Testis (tissue), 3 donors: ENCODE results near the gene CELF2. TPM values are rescaled to one million over a fixed set of nuclear protein-coding genes. Genes with fewer than 3 reads are reported as not detected.

Experiments
- DNase-seq: peaks from one replicate; pipeline ENCODE4 v3.0.0-alpha.2; 2019
- H3K27ac ChIP-seq, 2 donors: fragments of 200-600 bp; sonication (generic); one replicate each; pipeline ENCODE4 v1.5.1; 2019
- H3K27me3 ChIP-seq: fragments of 200-600 bp; sonication (generic); one replicate; pipeline ENCODE4 v1.5.1; 2019
- H3K36me3 ChIP-seq: fragments of 200-600 bp; sonication (generic); one replicate; pipeline ENCODE4 v1.5.1; 2017; ENCODE audit warnings: low read depth; ENCODE audit errors: missing control alignments
- H3K4me1 ChIP-seq: fragments of 200-600 bp; sonication (generic); one replicate; pipeline ENCODE4 v1.5.1; 2019
- H3K4me3 ChIP-seq, 2 donors: fragments of 200-600 bp; sonication (generic); one replicate each; pipeline ENCODE4 v1.5.1; 2017 to 2019
- H3K9me3 ChIP-seq: fragments of 200-600 bp; sonication (generic); one replicate; pipeline ENCODE4 v1.5.1; 2017
- CTCF ChIP-seq, 3 experiments: fragments of 450-650 bp in 2 of 3; fragments of 200-600 bp in 1 of 3; sonication (generic) in 1 of 3; IDR thresholded peaks; one replicate each; pipeline ENCODE4 v1.5.1; 2016 to 2019; ENCODE audit warnings: antibody characterized with exemption in 3 of 3, mild to moderate bottlenecking in 2 of 3, moderate library complexity in 1 of 3
- POLR2A ChIP-seq: fragments of 450-650 bp; IDR thresholded peaks from one replicate; pipeline ENCODE4 v1.6.1; 2017; ENCODE audit warnings: antibody characterized with exemption, mild to moderate bottlenecking, moderate library complexity
- WGBS, 2 donors: methylation state at CpG; one replicate each; pipeline ENCODE4 v1.1.5; 2018; 5-methylcytosine and 5-hydroxymethylcytosine counted together
- intact Hi-C: fragments of 100-400 bp; cut with DNase I; formaldehyde crosslinking; loops from one replicate; pipeline ENCODE4 v1.15.1; 2023; ENCODE audit warnings: low total_unique reads
- polyA plus RNA-seq: library from polyadenylated mRNA; stranded (reverse); fragments of 350-450 nt; fragmentation: Illumina TruSeq; extraction: RNeasy Lipid Tissue Mini Kit (QIAGEN cat#74804); gene quantifications from one replicate; pipeline ENCODE4 v1.2.3, GENCODE V29; 2014; ENCODE audit warnings: low read depth, low replicate concordance; ENCODE audit not compliant: insufficient read depth
- total RNA-seq, 2 donors: library from RNA; depleted of rRNA; stranded (reverse); fragments of >200 nt; gene quantifications; one replicate each; pipeline ENCODE4 v1.2.3, GENCODE V29; 2016

CELF2 gene
- total and polyA plus RNA-seq, 3 donors from 2014 or later, result 17.5 to 41.6 (median 27.8) TPM

- Histone ChIP-seq H3K4me1 (peaks cover 5% of the 10 kb centered on the region), H3K9me3 (no peaks in the 10 kb centered on the region), H3K27ac (no peak overlapping the region), H3K36me3 (no peaks in the 10 kb centered on the region), H3K27me3 (no peaks in the 10 kb centered on the region), H3K4me3 (no peak overlapping the region)
- intact Hi-C loops, result no loop called here
- no peak for DNase-seq
- TF ChIP-seq CTCF (IDR thresholded peaks at IDR 0.05) (no peak), POLR2A (no peak)
- WGBS, 2 donors, result 42 to 50% methylated on average over 3 of the region's 3 CpGs
Measured at GRCh38 chr10:11197878-11198277, 180.2 kb downstream of the CELF2 start.

GRCh38 chr10:11201911-11202310 is 184.2 kb downstream of the CELF2 start:
- intact Hi-C loops, result no loop called here
- no peak overlapping the region for H3K4me3 ChIP-seq
- no peaks in the 10 kb centered on the region for H3K36me3 ChIP-seq
- no peak overlapping the region for H3K27ac ChIP-seq
- 79 to 87% methylated on average over 5 of the region's 5 CpGs for WGBS, 2 donors
- H3K4me1 ChIP-seq, result peaks cover 5% of the 10 kb centered on the region
- no peaks in the 10 kb centered on the region for H3K27me3 ChIP-seq
- H3K9me3 ChIP-seq, result no peaks in the 10 kb centered on the region
- no peak for TF ChIP-seq CTCF (IDR thresholded peaks at IDR 0.05)
- no peak for TF ChIP-seq POLR2A
- DNase-seq, result no peak

- Histone ChIP-seq H3K4me3 (no peak overlapping the region), H3K27ac (no peak overlapping the region), H3K36me3 (no peaks in the 10 kb centered on the region), H3K4me1 (no peaks in the 10 kb centered on the region), H3K9me3 (no peaks in the 10 kb centered on the region), H3K27me3 (no peaks in the 10 kb centered on the region)
- intact Hi-C loops, result no loop called here
- no peak for DNase-seq
- 83 to 89% methylated on average over 15 to 19 of the region's 19 CpGs for WGBS, 2 donors
- TF ChIP-seq CTCF (IDR thresholded peaks at IDR 0.05) (no peak), POLR2A (no peak)
Measured at GRCh38 chr10:11204351-11204942, 186.8 kb downstream of the CELF2 start.

GRCh38 chr10:11205030-11205772 is 187.5 kb downstream of the CELF2 start:
- no peaks in the 10 kb centered on the region for H3K4me1 ChIP-seq
- H3K9me3 ChIP-seq, result no peaks in the 10 kb centered on the region

More at GRCh38 chr10:11205030-11205772, 187.5 kb downstream of the CELF2 start:
- no peak for DNase-seq
- WGBS, 2 donors, result 95% methylated on average over 13 of the region's 13 CpGs
- Histone ChIP-seq H3K27ac (no peak overlapping the region), H3K4me3 (no peak overlapping the region), H3K36me3 (no peaks in the 10 kb centered on the region), H3K27me3 (no peaks in the 10 kb centered on the region)
- intact Hi-C loops, result no loop called here
- no peak for TF ChIP-seq CTCF (IDR thresholded peaks at IDR 0.05)
- no peak for TF ChIP-seq POLR2A
